SHP77 (cell line): ENCODE data around the gene GAB2.
"Not testable (repeated sequence)": the region's sequence is repeated elsewhere in the genome, so short reads cannot be mapped to it uniquely, and the experiment has no call there.

Experiments
- DNase-seq, 2 experiments: peaks; one replicate each; lab custom pipeline; 2025; lab: John Stamatoyannopoulos, UW

The GAB2 gene

GRCh38 chr11:78370406-78371172 is 47.0 kb downstream of the GAB2 start:
- DNase-seq: peak; percentile 51 to 75

- DNase-seq: no peak
Measured at GRCh38 chr11:78365381-78365792, 52.2 kb downstream of the GAB2 start.

GRCh38 chr11:78364128-78364751 is 53.4 kb downstream of the GAB2 start:
- DNase-seq: no peak

GRCh38 chr11:78363024-78363619 is 54.5 kb downstream of the GAB2 start:
- no peak for DNase-seq

- no peak for DNase-seq
Measured at GRCh38 chr11:78361228-78361627, 56.4 kb downstream of the GAB2 start.

GRCh38 chr11:78359921-78360320 is 57.7 kb downstream of the GAB2 start:
- DNase-seq: no peak

GRCh38 chr11:78357924-78358323 is 59.7 kb downstream of the GAB2 start:
- DNase-seq: not testable (repeated sequence)

- not testable (repeated sequence) for DNase-seq
Measured at GRCh38 chr11:78357425-78357824, 60.2 kb downstream of the GAB2 start.

- DNase-seq: not testable (repeated sequence)
Measured at GRCh38 chr11:78355742-78356141, 61.9 kb downstream of the GAB2 start.

- DNase-seq: no peak
Measured at GRCh38 chr11:78355309-78355705, 62.3 kb downstream of the GAB2 start.

- DNase-seq: no peak
Measured at GRCh38 chr11:78354408-78355308, 63.0 kb downstream of the GAB2 start.

GRCh38 chr11:78351979-78352841 is 65.4 kb downstream of the GAB2 start:
- DNase-seq: no peak

- peak; percentile 49 to 58 for DNase-seq
Measured at GRCh38 chr11:78351193-78351592, 66.4 kb downstream of the GAB2 start.

- no peak for DNase-seq
Measured at GRCh38 chr11:78350646-78351165, 66.9 kb downstream of the GAB2 start.

- DNase-seq: no peak
Measured at GRCh38 chr11:78350091-78350645, 67.5 kb downstream of the GAB2 start.

GRCh38 chr11:78349624-78350023 is 68.0 kb downstream of the GAB2 start:
- no peak for DNase-seq

GRCh38 chr11:78349114-78349513 is 68.5 kb downstream of the GAB2 start:
- DNase-seq: no peak

GRCh38 chr11:78347956-78348355 is 69.7 kb downstream of the GAB2 start:
- DNase-seq: no peak

GRCh38 chr11:78346799-78347198 is 70.8 kb downstream of the GAB2 start:
- DNase-seq: no peak

- no peak for DNase-seq
Measured at GRCh38 chr11:78345450-78345849, 72.2 kb downstream of the GAB2 start.

GRCh38 chr11:78344676-78345075 is 72.9 kb downstream of the GAB2 start:
- DNase-seq: no peak
